K562 (cell line): ENCODE data around the gene BZW2. TPM values are rescaled to one million over a fixed set of nuclear protein-coding genes. Genes with fewer than 3 reads are reported as not detected.

Experiments
- ATAC-seq: fragments of 200-7000 bp; cut with Tn5 transposase; 3 replicates; pipeline ENCODE4 v1.9.1; 2020; ENCODE audit warnings: moderate library complexity
- BruUV-seq: library from RNA; stranded (reverse); fragments of 400-500 nt; replicated peaks from 2 replicates; lab custom pipeline; 2021; lab: Mats Ljungman, UMichigan
- CTCF ChIA-PET: fragments of 300-600 bp; formaldehyde crosslinking; extraction: SDS; loops from one replicate; lab custom pipeline; 2021; ENCODE audit warnings: low intra/inter-chr PET ratio; lab: Yijun Ruan, JAX
- POLR2A ChIA-PET: fragments of 300-600, 350-650 bp; sonication (Branson Sonifier 250); formaldehyde crosslinking; extraction: SDS; loops from one replicate; lab custom pipeline; 2021; ENCODE audit warnings: antibody characterized with exemption, inconsistent platforms; lab: Yijun Ruan, JAX
- DNase-seq, 4 experiments: peaks; one replicate each; pipeline versions ENCODE4 v3.0.0 to v3.0.0-alpha.2; 2011 to 2018; ENCODE audit warnings: low spot score in 3 of 4, mixed read lengths in 3 of 4; ENCODE audit errors: extremely low read depth in 1 of 4
- FAIRE-seq: peaks from 2 replicates; lab custom pipeline; 2011; peaks lifted over from hg19 to GRCh38; lab: Jason Lieb, UNC
- H2AFZ ChIP-seq: 2 replicates; pipeline ENCODE4 v1.6.0; 2011; ENCODE audit warnings: low read depth, low read length, control low read depth, inconsistent platforms
- H3K27ac ChIP-seq: fragments of 200-600 bp; 3 replicates; pipeline ENCODE4 v1.8.0; 2011; ENCODE audit warnings: low read depth, mild to moderate bottlenecking, control low read depth, inconsistent platforms, low read length, moderate library complexity, mixed read lengths; ENCODE audit errors: extremely low read depth
- H3K27me3 ChIP-seq, 2 experiments: fragments of 300-600 bp in 1 of 2; 2 replicates in 1 of 2; 3 replicates in 1 of 2; pipeline versions ENCODE4 v1.6.0 to v1.8.0; 2011; ENCODE audit warnings: inconsistent platforms in 2 of 2, low read length in 2 of 2, mild to moderate bottlenecking in 1 of 2, mixed read lengths in 1 of 2, moderate library complexity in 1 of 2; ENCODE audit not compliant: control insufficient read depth in 2 of 2, insufficient read depth in 2 of 2
- H3K36me3 ChIP-seq: fragments of 300-600 bp; 3 replicates; pipeline ENCODE4 v1.8.0; 2011; ENCODE audit warnings: mild to moderate bottlenecking, low read length, inconsistent platforms; ENCODE audit not compliant: control insufficient read depth, insufficient read depth
- H3K4me1 ChIP-seq, 2 experiments: fragments of 200-600 bp in 1 of 2; replicated peaks in 1 of 2; 2 replicates in 1 of 2; 3 replicates in 1 of 2; pipeline versions ENCODE4 v1.5.1 to v1.8.0; 2011; ENCODE audit warnings: inconsistent platforms in 2 of 2, low read length in 2 of 2, mild to moderate bottlenecking in 1 of 2, mixed read lengths in 1 of 2, moderate library complexity in 1 of 2; ENCODE audit not compliant: control insufficient read depth in 2 of 2, insufficient read depth in 2 of 2
- H3K4me2 ChIP-seq: 2 replicates; pipeline ENCODE4 v1.6.1; 2011; ENCODE audit warnings: low read length, control low read depth, inconsistent platforms, mixed read lengths; ENCODE audit not compliant: insufficient read depth
- H3K4me3 ChIP-seq: fragments of 200-600 bp; sonication (generic), shearing (Covaris generic); 2 replicates; pipeline ENCODE4 v1.5.1; 2016; ENCODE audit warnings: control low read depth, inconsistent platforms
- H3K79me2 ChIP-seq: fragments of 200-600 bp; 3 replicates; pipeline ENCODE4 v1.8.0; 2011; ENCODE audit warnings: low read length, inconsistent platforms; ENCODE audit not compliant: control insufficient read depth, insufficient read depth
- H3K9ac ChIP-seq, 2 experiments: 2 replicates each; pipeline versions ENCODE4 v1.6.0 to v1.6.1; 2011; ENCODE audit warnings: low read depth in 2 of 2, low read length in 2 of 2, control low read depth in 1 of 2, inconsistent platforms in 1 of 2, mild to moderate bottlenecking in 1 of 2, mixed read lengths in 1 of 2; ENCODE audit not compliant: insufficient read depth in 1 of 2
- H3K9me1 ChIP-seq: one replicate; pipeline ENCODE4 v1.6.0; 2011; ENCODE audit warnings: inconsistent platforms, mild to moderate bottlenecking, low read length, moderate library complexity; ENCODE audit not compliant: control insufficient read depth, insufficient read depth
- H3K9me3 ChIP-seq: replicated peaks from 2 replicates; pipeline ENCODE4 v1.5.1; 2011; ENCODE audit warnings: low read depth, low read length, inconsistent platforms; ENCODE audit not compliant: control insufficient read depth, insufficient read depth
- H4K20me1 ChIP-seq: replicated peaks from 2 replicates; pipeline ENCODE4 v1.6.1; 2011; ENCODE audit warnings: low read length, inconsistent platforms, mixed read lengths; ENCODE audit not compliant: control insufficient read depth, insufficient read depth
- AFF1 ChIP-seq, 2 experiments: fragments of 450-650 bp; IDR thresholded peaks; 2 replicates each; pipeline ENCODE4 v1.6.1; 2018; ENCODE audit warnings: mild to moderate bottlenecking in 2 of 2, low read depth in 1 of 2; ENCODE audit not compliant: partially characterized antibody in 2 of 2
- ARHGAP35 ChIP-seq: fragments of 450-650 bp; IDR thresholded peaks from 2 replicates; pipeline ENCODE4 v1.6.1; 2018; ENCODE audit not compliant: partially characterized antibody
- GABPA ChIP-seq: fragments of 200-800 bp; sonication (Bioruptor generic); conservative IDR thresholded peaks from 2 replicates; pipeline ENCODE4 v1.6.1; 2016; ENCODE audit warnings: low read depth, missing genetic modification characterization, missing compliant biosample characterization
- GTF2E2 ChIP-seq: fragments of 200-800 bp; sonication (Bioruptor generic); IDR thresholded peaks from 2 replicates; pipeline ENCODE4 v1.6.1; 2016; ENCODE audit warnings: missing genetic modification characterization, missing compliant biosample characterization
- GTF2F1 ChIP-seq: IDR thresholded peaks from 2 replicates; pipeline ENCODE4 v1.6.1; 2011; ENCODE audit warnings: low read depth, low read length, improper control_type of control experiment
- MEF2D ChIP-seq: conservative IDR thresholded peaks from 2 replicates; pipeline ENCODE4 v1.6.1; 2016; ENCODE audit warnings: low read depth, missing genetic modification characterization, missing compliant biosample characterization
- ZBTB17 ChIP-seq: fragments of 450-650 bp; formaldehyde crosslinking; IDR thresholded peaks from 2 replicates; pipeline ENCODE4 v1.4.0; 2020; ENCODE audit warnings: mild to moderate bottlenecking
- ZNF318 ChIP-seq, 2 experiments: fragments of 450-650 bp; IDR thresholded peaks; 2 replicates each; pipeline ENCODE4 v1.6.1; 2016; ENCODE audit warnings: mild to moderate bottlenecking in 2 of 2, borderline replicate concordance in 1 of 2, low read depth in 1 of 2, moderate library complexity in 1 of 2
- ZNF764 ChIP-seq: fragments of 250-450 bp; sonication (Bioruptor Pico); IDR thresholded peaks from 2 replicates; pipeline ENCODE4 v1.4.0; 2020; ENCODE audit warnings: low read depth, mild to moderate bottlenecking, moderate library complexity
- WGBS: fragments of 100-300 bp; shearing (Covaris generic); methylation state at CpG from one replicate; pipeline ENCODE4 v1.1.6; 2016; ENCODE audit warnings: low coverage, mixed read lengths; ENCODE audit not compliant: insufficient coverage; ENCODE audit errors: missing lambda C conversion rate; 5-methylcytosine and 5-hydroxymethylcytosine counted together
- in situ Hi-C: fragments of 300-500 bp; cut with MboI; formaldehyde crosslinking; loops from 4 replicates; pipeline ENCODE4 v1.15.0; 2018; ENCODE audit warnings: inconsistent platforms, mixed read lengths
- intact Hi-C: fragments of 100-400 bp; cut with micrococcal nuclease; formaldehyde crosslinking; loops from 2 replicates; pipeline ENCODE4 v1.14.2; 2022
- polyA plus RNA-seq, 8 experiments: library from polyadenylated mRNA; depleted of rRNA in 4 of 8; stranded (reverse) in 5 of 8; unstranded in 3 of 8; fragments of >200 nt; fragmentation: Nextera tagmentation in 2 of 8; fragmentation: Illumina TruSeq in 1 of 8; extraction: Ambion mirVana in 2 of 8; extraction: Trizol in 1 of 8; gene quantifications; 2 replicates each; pipeline versions ENCODE4 v1.2.1 to v1.2.3, GENCODE V29; 2011 to 2014; ENCODE audit warnings: inconsistent platforms in 1 of 8, missing spikeins in 1 of 8
- total RNA-seq, 7 experiments: library from RNA; depleted of rRNA in 6 of 7; stranded (reverse); fragments of >200 nt in 6 of 7; fragmentation: Illumina TruSeq in 2 of 7; extraction: Trizol in 2 of 7; gene quantifications; 2 replicates each; pipeline versions ENCODE4 v1.2.1 to v1.2.3, GENCODE V29; 2011 to 2021; ENCODE audit warnings: low replicate concordance in 1 of 7

Gene BZW2
- total and polyA plus RNA-seq, 9 of the 15 experiments (the other 6 are each of a cell fraction or from before 2014, with no cell fraction given) = 140 to 316 (median 173) TPM

- Histone ChIP-seq H3K4me2 (0 out of 2 replicates have a peak overlapping the region, but pooled peaks have one; percentile 5), H2AFZ (no peak overlapping the region), H3K79me2 (peaks cover 90% of the 10 kb centered on the region), H3K9ac (peak overlapping the region in 1 of 2 experiments; percentile 55; a peak in 2 of 4 replicates), H3K27ac (peak overlapping the region; percentile 80), H3K9me1 (no peaks in the 10 kb centered on the region), H3K9me3 (0 out of 2 replicates have a peak, but pooled peaks cover 2% of the 10 kb centered on the region), H3K27me3 (no peaks in the 10 kb centered on the region), H3K4me1 (peaks cover 11 to 41% of the 10 kb centered on the region in 2 experiments), H3K4me3 (no peak overlapping the region), H3K36me3 (peaks cover 47% of the 10 kb centered on the region), H4K20me1 (no peaks in the 10 kb centered on the region)
- in situ Hi-C loops (no loop called here), intact Hi-C loops (loop anchor here (5.0 kb wide), 1 partner anchor 80 kb away; no protein-coding TSS in a partner anchor)
- TF ChIP-seq GTF2F1 (no peak), ARHGAP35 (no peak), AFF1 (IDR thresholded peaks at IDR 0.05; ENCODE audit: low read depth in 1 of 2, partially characterized antibody in 2 of 2) (no peak), GTF2E2 (tag) (0 out of 2 replicates have a peak, but pooled peaks have one; percentile 7), ZNF318 (IDR thresholded peaks at IDR 0.05; ENCODE audit: borderline replicate concordance in 1 of 2, low read depth in 1 of 2) (no peak), MEF2D (tag) (0 out of 2 replicates have a peak, but pooled peaks have one; percentile 30), GABPA (tag) (no peak), ZBTB17 (CRISPR knock-in tag) (no peak), ZNF764 (CRISPR knock-in tag) (no peak)
- POLR2A ChIA-PET = interaction anchor here (0.5 to 1.9 kb wide), 3 partner anchors 8 to 1301 kb away, joined by 4 read pairs; partner anchors contain the start of genes ANKMY2 and BZW2
- DNase-seq = peak in 1 of 4 experiments; percentile 25
- 60% methylated on average over 1 of the region's 1 CpG for WGBS
- ATAC-seq = peak; percentile 31
- no peak for FAIRE-seq
- CTCF ChIA-PET = no interaction called here
- BruUV-seq = no TSS peak
Observed at GRCh38 chr7:16661924-16662323, 15.9 kb downstream of the BZW2 start.
